CD1c-positive myeloid dendritic cell (primary cell): ENCODE data around the gene SPCS3.
"Not testable (repeated sequence)": the region's sequence is repeated elsewhere in the genome, so short reads cannot be mapped to it uniquely, and the experiment has no call there.

Experiments
- DNase-seq: peaks from one replicate; pipeline ENCODE4 v3.0.0-alpha.2; 2016; ENCODE audit errors: extremely low spot score

Gene SPCS3

DNA sequence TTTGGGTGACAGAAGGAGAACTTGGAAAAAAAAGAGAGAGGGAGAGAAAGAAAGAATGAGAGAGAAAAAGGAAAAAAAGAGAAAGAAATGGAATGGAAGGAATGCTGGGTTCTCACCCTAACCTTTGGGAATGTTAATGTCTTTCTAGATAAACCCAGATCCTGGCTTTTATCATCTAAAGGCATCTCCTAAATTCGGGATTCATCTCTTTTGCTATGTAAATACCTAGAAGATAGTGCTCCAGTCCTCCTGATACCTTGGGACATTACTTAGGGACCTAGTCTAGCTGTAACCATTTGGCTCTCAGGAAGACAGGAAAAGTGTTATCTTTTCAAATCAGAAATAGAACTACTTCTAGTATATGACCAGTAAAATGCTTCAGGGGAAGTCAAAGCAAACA, 15.8 kb upstream of the SPCS3 start:
- DNase-seq: no peak

DNA sequence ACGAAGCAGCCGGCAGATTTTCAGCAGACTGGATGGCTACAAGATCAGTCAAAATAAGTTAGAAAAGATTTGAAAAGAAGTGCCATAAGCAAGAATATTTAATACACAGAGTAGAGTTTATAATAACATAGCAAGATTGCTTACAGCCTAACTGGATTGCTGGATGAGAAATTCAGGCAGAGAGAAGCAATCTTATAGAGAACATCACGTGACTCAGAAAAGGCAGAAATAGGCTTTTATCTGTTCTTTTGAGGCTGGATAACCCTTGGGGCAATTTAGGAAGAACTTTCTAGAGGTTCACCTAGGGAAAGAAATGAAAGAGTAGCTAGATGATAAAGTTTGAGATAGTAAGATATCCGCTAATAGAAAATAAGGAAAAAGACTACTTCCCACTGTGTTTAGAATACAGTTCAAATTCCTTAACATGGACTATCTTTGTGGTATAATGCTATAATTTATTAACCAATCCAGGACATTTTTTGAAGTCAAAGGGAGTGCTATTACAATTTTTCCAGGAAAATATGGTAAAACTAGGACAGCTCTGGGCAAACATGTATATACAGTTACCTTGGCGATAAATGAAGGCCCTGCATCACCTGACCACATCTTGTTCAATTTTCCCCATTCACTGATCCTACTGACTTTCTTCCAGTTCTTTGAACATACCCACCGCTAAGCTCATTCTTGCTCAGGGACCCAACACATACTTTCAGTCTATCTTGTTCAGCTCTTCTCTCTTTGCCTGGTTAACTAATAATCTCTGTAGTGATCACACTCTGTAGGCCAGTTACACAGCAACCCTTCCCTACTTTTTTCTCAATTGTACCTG, 12.7 kb upstream of the SPCS3 start:
- DNase-seq: no peak

DNA sequence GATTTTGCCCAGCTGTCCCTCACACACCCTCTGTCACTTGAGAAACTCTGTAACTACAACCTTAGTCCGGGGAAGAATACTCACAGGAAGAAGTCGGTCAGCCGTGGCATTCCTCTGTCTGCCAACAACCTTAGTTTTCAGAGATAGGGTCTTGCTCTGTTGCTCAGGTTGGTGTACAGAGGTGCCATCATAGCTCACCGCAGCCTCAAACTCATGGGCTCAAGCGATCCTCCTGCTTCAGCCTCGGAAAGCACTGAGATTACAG, 12.2 kb upstream of the SPCS3 start:
- DNase-seq: no peak

DNA sequence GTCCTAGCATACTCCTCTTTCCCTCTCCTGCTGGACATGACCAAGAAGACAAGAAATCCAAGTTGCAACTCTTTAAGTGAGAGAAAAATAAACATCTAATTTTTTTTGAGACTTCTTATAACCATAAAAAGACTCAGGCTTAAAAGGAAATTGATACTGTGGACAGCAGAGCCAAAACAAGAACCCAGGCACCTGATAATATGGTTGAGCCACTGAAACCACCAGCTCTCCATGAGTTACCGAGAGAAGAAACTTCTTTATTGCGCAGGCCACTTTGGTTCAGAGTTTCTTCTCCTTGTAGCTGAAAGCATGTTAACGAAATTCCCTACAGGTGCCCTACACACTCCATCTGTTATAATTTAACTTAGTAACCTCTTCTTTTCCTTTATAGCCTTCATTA, 11.3 kb upstream of the SPCS3 start:
- DNase-seq: no peak

DNA sequence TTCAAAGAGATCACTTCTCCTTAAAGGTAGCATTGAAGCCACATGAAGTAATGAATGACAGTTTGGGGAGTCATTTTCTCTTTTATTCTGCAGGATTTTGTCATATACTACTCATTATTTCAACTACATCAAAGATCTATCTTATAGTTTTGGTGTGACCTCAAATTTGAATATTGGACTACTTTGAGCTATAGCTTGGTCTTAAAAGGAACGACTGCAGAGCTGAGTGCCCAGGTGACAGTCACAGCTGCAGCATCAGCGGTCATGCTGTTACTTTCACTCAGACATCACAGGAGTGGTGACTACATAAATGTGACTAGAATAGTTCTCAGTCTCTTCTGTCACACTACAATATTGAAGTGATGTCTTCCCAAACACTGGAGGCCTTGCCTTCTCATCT, 10.7 kb upstream of the SPCS3 start:
- DNase-seq: no peak

DNA sequence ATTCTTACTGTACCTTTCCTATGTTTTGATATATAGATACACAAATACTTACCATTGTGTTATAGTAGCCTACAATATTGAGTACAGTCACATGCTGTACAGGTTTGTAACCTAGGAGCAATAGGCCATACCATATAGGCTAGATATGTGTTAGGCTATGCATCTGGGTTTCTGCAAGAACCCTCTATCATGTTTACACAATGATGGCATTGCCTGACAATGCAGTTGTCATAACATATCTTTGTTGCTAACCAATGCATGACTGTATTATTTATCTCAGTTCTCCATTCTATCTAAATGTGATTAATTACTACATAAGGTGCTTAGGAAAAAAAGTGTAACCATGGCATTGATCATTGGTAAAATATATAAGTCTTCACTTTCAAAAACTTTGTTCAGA, 10.0 kb upstream of the SPCS3 start:
- peak; percentile 23 for DNase-seq

DNA sequence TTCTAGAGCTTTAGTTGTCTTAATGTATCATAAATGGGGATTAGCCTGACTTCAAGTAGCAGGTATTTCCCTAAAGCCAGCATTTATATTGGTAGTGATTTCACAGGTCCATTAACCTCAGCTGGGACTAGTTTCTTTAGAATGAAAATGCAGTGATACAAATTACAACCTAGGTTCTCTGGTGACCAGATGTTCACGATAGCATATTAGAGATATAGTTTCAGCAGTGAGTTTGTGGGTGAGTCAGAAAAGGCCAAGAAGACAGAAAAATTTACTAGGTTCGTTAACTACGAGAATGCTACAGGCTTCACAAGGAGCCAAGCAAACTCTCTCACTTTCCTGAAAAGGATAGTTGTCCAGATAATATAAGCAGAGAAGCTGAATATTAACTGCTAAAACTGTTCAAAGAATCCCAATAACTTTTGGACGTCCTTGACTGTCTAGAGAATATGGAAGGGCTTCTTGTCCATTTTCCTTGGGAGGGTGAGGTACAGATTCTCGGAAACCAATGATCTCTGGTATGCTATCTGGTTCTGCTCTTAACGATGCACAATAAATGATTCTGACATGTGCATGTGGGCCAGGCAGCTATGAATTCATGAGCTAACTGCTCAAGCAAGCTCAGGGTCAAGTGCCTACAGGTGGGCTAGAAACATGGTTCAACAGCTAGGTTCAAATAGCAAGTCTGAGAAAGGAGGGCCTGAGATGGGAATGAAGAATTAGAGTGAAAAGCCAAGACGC, 6.0 kb upstream of the SPCS3 start:
- DNase-seq: no peak

DNA sequence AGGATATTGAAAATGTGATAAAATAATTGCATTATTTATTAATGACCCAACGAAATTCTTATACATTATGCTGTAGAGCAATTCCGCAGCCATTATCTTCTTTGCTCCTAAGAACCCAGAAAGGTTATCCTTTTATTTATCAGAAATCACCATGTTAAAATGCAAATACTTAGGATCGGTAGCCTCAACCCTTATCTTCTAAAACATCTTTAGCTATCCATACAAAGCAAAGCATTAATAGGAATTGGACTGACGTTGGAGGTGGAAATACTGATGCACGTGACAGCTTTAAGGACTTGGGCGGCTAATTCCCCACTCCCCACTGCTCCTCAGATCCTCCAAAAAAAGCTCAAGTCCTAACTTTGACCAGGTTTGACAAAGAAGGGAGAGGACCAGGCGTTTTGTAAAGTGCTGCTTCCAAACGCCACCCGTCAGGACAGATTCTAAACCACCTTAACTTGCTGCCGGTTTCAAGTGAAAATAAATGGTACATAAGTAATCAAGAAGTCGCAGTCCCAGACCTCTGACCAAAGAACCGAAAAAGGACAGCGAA, 539 bp upstream of the SPCS3 start:
- no peak for DNase-seq

DNA sequence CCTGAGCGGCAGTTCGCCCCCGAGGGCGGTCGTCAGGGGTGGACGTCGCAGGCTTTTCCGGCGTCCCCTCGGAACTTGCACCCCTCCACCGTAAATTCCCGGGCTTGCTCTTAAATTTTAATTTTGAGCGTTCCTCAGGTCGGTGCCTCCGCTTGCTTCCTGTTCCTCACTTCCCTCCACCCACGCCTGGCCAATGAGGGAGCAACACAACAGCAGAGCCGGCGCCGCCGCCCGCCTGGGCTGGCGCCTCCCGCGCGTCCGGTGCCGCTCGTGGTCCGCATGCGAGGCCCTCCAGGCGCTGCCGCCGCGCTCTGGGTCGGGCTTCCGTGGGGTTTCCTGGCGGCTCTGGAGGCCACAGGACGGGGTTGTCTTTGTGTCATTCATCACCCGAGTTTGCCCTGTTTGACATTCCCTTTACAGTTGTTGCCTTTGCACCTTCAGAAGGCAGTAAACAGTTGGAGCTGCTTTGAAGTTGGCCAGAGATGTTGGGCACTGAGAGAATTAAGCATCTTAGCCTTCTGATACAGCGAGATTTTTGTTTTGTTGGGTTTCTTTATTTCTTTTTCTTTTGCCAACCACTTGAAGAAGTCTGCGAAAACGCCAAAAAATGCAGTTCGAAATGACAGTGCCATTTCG, 692 bp downstream of the SPCS3 start:
- peak; percentile 96 for DNase-seq

DNA sequence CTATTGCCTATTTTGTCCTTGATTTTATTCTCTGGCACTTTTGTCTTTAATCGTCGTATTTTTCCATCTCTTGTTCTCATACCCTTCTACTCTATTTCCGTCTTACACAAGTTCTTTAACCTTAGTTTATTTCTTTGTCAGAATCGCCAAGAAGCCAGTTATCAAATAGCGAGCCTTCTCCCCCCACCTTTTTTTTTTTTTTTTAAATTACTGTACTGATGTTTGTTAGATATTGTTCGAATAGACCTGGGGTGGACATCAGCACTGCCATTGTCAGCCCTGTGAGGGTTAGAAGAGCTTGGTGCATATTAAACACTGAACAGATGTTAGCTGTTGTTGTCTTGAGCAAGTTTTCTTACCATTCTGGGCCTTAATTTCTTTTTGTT, 1.2 kb downstream of the SPCS3 start:
- no peak for DNase-seq

DNA sequence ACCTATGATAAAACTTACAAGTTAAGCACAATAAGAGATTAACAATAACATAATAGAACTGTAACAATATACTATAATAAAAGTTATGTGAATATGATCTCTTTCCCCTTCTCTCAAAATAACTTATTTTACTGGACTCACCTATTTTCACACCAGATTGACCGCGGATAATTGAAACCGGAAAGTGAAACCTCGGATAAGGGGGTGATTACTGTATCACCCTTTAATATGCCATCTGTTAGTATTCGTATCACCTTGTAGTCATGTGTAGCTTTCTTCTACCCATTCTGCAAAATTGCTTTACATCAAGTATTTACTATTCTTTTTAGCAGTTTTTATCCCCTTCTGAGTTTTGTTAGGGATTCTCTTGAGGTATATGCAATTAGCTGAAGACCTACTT, 1.8 kb downstream of the SPCS3 start:
- DNase-seq: no peak

DNA sequence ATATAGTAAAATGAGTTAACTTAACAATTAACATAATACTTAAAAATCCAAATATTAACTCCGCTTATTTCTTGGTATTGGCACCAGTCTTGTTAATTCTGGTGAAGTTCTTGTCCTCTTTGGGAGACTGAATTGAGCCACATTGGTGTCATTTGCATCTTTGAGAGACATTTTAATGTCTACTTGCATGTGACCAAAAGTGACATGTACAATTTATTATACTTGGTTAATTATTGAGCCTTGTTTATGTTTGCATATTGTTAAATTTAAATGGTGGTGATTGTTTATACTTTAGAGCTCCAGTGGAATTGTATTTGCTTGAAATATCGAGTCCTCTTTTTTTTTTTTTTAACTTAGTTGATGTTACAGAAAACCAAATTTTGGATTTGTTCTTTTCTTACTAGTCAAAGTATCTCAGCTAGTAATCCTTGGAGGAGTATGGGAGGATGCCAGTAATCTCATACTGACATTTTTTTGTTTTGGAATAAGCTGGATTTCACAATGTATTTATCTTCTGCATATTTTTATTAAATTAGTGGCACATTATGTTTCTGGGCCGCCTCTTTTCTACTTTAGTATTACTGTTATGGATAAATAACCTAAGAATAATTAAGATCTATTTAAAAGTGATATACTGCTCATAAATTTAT, 3.9 kb downstream of the SPCS3 start:
- no peak for DNase-seq

DNA sequence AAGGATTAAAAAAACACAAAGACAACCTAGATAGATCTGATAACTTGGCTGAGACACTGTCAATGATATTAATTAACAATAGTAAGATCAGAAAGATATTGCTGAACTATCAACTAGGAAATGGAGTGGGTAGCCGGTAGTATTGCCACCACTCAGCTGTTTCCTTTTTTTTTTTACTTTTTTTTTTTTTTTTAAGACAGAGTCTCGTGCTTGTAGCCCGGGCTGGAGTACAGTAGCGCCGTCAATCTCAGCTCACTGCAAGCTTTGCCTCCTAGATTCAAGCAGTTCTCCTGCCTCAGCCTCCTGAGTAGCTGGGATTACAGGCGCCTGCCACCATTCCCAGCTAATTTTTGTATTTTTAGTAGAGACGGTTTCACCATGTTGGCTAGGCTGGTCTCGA, 5.1 kb downstream of the SPCS3 start:
- DNase-seq: peak; percentile 21

DNA sequence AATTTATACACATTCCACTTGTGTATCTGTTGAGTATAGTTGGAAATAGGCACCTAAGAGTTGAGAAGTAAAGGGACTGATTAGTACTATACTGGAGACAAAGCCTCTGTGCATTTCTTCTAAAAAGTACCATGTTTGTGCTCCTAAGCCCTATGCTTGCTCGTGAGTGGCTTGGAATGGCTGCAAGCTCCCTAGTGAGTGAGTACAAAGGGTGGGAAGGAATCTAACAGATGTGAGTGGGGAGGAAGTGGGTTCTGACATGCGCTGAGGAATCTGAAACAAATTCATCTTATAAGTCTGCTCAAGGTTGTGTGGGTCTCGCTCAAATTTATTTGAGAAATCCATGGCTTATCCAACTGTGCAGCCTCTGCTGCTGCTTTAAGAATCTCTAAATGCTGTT, 13.3 kb downstream of the SPCS3 start:
- DNase-seq: no peak

DNA sequence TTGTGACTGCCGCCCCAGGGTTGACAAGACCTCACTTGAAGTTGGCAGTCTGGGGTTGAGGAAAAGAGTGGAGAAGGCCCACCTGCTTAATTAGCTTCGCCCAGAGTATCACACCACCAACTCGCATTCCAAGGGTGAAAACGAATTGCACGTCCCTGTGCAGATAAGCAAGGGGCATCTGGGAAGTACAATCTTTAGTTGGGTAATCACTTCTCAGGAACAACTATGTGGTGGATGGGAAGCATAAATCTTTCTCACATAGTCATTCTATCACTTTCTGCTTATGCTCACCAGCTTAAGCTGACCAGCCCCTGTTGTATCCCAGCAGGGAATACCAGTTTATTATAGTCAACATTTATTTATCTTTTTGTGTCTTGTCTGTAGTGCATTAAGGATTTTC, 14.3 kb downstream of the SPCS3 start:
- no peak for DNase-seq

DNA sequence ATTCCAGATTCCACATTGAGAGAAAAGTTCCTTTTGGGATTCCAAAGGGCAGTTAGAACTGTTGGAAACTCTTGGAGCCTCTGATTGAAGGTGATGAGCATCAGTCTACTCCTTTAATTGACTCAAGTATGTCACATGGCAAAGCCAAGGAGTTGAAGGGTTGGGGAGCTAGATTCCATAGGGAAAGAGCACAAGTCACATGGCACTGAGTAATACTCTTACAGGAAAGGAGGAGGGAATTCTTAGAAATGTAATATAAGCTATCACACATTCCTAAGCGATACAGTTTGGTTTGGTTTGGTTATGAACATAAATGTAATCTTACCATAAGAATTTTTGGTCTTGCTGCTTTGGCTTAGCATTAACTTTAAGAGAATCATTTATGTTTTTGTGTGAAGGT, 15.7 kb downstream of the SPCS3 start:
- DNase-seq: no peak

DNA sequence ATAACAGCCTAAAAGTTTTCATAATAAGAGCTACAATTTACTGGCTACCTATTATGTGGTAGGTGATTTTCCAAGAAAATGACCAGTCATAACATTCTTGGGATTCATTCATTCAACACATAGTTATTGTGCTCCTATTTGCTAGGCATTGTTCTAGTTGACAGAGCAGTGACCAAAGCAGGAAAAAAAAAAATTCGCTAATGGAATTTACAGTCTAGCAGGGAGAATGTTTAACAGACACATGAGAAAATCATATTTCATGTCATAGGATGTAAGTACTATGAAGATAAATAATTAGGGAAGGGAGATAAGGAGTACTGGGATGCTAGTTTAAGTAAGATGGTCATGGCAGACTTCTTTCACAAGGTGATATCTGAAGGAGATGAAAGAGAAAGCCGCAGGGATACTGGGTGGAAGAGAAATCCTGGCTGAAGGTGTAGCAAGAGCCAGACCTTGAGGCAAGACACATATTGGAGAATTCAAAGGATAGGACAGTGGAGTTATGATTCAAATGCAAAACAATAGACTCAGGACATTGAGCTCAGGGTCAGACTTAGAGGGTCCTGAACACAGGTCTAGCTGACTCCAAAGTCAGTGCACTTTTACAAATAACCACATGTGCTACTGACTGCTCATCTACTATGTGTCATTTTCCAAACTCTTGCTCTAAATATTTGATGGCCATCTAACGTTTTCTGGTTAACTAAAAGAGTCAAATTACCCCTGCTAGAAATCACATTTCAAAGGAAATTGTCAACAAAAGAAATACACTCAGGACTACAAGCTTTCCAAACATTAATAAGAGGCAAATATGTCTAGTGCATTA, 20.4 kb downstream of the SPCS3 start:
- no peak for DNase-seq

DNA sequence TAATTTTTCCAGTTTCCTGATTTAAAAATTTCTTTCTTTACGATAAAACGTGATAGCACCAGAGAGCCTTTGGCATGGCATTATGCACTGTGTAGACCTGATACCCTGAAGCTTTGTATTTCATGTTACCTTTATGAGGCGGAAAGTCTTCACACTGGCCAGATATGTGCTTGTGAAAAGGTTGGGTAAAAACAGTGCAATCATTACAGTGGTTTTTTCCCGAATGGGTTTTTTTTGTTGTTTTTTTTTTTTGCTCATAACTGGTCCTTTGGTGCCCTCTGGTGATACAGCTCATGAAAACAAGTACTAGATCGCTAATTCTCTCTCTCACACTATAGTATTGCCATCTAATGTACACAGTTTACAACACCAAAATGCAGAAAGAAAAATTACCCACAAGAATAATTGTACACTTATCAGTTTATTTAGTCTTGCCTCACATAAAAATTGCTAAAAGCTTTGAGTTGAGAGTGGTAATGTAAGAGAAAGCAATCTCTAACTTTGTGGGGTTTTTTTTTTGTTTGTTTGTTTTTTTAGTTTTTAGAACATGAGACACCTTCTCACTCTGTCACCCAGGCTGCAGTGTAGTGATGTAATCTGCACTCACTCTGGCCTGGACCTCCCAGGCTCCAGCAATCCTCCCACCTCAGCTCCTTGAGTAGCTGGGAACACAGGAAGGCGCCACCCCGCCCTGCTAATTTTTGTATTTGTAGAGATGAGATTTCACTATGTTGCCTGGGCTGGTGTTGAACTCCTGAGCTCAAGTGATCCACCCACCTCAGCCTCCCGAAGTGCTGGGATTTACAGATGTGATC, 21.3 kb downstream of the SPCS3 start:
- peak; percentile 54 for DNase-seq

DNA sequence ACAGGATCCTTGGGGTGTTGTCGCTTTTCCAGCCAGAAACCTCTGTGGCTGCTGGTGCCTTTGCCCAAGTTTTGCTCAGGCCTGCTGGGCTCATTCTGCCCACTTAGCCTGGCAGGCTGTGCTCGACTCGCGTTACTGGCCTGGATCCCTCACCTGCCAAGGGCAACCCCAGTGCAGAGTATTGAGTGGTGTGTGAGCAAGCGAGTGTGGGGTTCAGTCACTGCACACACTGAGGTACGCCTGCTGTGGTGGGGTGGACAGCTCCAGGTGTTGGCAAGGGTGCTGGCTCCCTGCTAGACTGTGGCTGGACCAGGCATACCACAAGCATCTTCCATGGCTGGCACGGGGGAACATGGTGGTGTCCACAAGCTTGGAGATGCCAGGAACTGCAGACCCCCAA, 22.6 kb downstream of the SPCS3 start:
- DNase-seq: no peak

DNA sequence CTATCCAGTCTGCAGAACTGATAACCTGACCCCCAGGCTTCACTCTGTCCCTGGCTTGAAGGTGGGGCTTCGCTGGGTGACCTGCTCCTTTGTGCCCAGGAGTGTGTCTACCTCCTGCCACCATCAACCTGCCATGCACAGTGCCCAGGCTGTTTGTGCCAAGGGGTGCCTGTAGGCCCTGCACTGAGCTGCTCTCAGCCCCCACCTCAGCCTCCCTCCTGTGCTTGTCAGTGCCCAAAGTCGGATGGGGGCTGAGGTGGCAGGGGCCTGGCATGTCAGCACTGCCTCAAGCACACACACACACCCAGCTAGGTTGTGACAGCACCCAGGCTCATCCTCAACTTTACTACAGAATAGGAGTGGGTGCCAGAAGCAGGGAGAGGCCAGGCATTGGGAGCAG, 23.5 kb downstream of the SPCS3 start:
- no peak for DNase-seq

DNA sequence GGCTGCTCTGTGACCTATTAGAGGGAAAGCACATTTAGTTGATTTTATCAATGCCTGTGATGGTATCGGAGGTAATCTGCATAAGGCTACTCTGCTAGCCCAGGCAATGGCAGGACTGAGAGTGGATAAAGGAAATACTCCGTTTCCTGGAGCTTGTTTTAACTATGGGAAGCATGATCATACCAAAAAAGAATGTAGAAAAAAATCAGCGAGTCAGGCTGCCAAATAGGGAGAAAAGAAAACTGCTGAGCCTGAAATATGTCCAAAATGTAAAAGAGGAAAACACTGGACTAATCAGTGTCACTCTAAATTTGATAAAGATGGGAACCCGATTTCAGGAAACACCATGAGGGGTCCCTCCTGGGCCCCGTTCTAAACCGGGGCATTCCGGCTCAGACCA, 25.6 kb downstream of the SPCS3 start:
- not testable (repeated sequence) for DNase-seq
